Ectodermal cell (in vitro differentiated cells): ENCODE data around the gene SLC1A4.

Source experiments
- H3K27ac ChIP-seq: 2 replicates; pipeline ENCODE4 v1.7.0; 2013; ENCODE audit warnings: mild to moderate bottlenecking, low read depth, low read length; ENCODE audit not compliant: insufficient read depth, poor library complexity, severe bottlenecking
- H3K27me3 ChIP-seq: 2 replicates; pipeline ENCODE4 v1.7.0; 2013; ENCODE audit warnings: mild to moderate bottlenecking, low read length; ENCODE audit not compliant: insufficient read depth, control insufficient read depth, poor library complexity, severe bottlenecking
- H3K36me3 ChIP-seq: one replicate; pipeline ENCODE4 v1.7.0; 2013; ENCODE audit warnings: low read length; ENCODE audit not compliant: control insufficient read depth, insufficient read depth
- H3K4me1 ChIP-seq: one replicate; pipeline ENCODE4 v1.7.0; 2013; ENCODE audit warnings: low read length; ENCODE audit not compliant: control insufficient read depth, insufficient read depth
- H3K4me3 ChIP-seq: 2 replicates; pipeline ENCODE4 v1.7.0; 2013; ENCODE audit warnings: low read depth, low read length, control low read depth; ENCODE audit not compliant: insufficient read depth
- H3K9me3 ChIP-seq: 2 replicates; pipeline ENCODE4 v1.7.0; 2013; ENCODE audit warnings: mild to moderate bottlenecking, low read length, moderate library complexity; ENCODE audit not compliant: control insufficient read depth
- WGBS, 2 experiments: methylation state at CpG; one replicate each; pipeline ENCODE4 v1.1.7; 2013; ENCODE audit warnings: missing lambda C conversion rate in 2 of 2; 5-methylcytosine and 5-hydroxymethylcytosine counted together

The SLC1A4 gene

GRCh38 chr2:64978514-64979268, 10.5 kb upstream of the SLC1A4 start:
- 85 to 91% methylated on average over 4 of the region's 4 CpGs for WGBS, 2 experiments
- Histone ChIP-seq H3K27me3 (no peaks in the 10 kb centered on the region), H3K4me3 (no peak overlapping the region), H3K4me1 (no peaks in the 10 kb centered on the region), H3K36me3 (no peaks in the 10 kb centered on the region), H3K27ac (no peak overlapping the region), H3K9me3 (no peaks in the 10 kb centered on the region)

- Histone ChIP-seq H3K4me3 (no peak overlapping the region), H3K9me3 (no peaks in the 10 kb centered on the region), H3K27ac (no peak overlapping the region), H3K4me1 (no peaks in the 10 kb centered on the region), H3K36me3 (no peaks in the 10 kb centered on the region), H3K27me3 (no peaks in the 10 kb centered on the region)
- WGBS, 2 experiments, result 90 to 91% methylated on average over 1 of the region's 1 CpG
Observed at GRCh38 chr2:64979744-64980143, 9.5 kb upstream of the SLC1A4 start.

GRCh38 chr2:64980183-64980582, 9.0 kb upstream of the SLC1A4 start:
- H3K36me3 ChIP-seq, result no peaks in the 10 kb centered on the region
- no peak overlapping the region for H3K4me3 ChIP-seq
- H3K27ac ChIP-seq, result no peak overlapping the region
- WGBS, 2 experiments, result 77 to 86% methylated on average over 1 of the region's 1 CpG
- H3K4me1 ChIP-seq, result no peaks in the 10 kb centered on the region
- no peaks in the 10 kb centered on the region for H3K9me3 ChIP-seq
- H3K27me3 ChIP-seq, result no peaks in the 10 kb centered on the region

GRCh38 chr2:64982311-64982857, 6.8 kb upstream of the SLC1A4 start:
- no peak overlapping the region for H3K4me3 ChIP-seq
- 87 to 97% methylated on average over 1 to 2 of the region's 2 CpGs for WGBS, 2 experiments
- no peaks in the 10 kb centered on the region for H3K36me3 ChIP-seq
- H3K4me1 ChIP-seq, result peaks cover 5% of the 10 kb centered on the region
- no peak overlapping the region for H3K27ac ChIP-seq
- H3K9me3 ChIP-seq, result no peaks in the 10 kb centered on the region
- no peaks in the 10 kb centered on the region for H3K27me3 ChIP-seq

- Histone ChIP-seq H3K4me3 (no peak overlapping the region), H3K4me1 (peaks cover 5% of the 10 kb centered on the region), H3K36me3 (no peaks in the 10 kb centered on the region), H3K27me3 (no peaks in the 10 kb centered on the region), H3K27ac (no peak overlapping the region), H3K9me3 (no peaks in the 10 kb centered on the region)
- WGBS, 2 experiments, result 100% methylated on average over 2 of the region's 2 CpGs
Observed at GRCh38 chr2:64982932-64983331, 6.3 kb upstream of the SLC1A4 start.

GRCh38 chr2:64985447-64985846, 3.8 kb upstream of the SLC1A4 start:
- 95 to 98% methylated on average over 7 of the region's 7 CpGs for WGBS, 2 experiments
- H3K4me3 ChIP-seq, result no peak overlapping the region

GRCh38 chr2:64987001-64987955, 1.9 kb upstream of the SLC1A4 start:
- WGBS, 2 experiments, result 81 to 82% methylated on average over 5 of the region's 6 CpGs
- Histone ChIP-seq H3K36me3 (no peaks in the 10 kb centered on the region), H3K27me3 (peaks cover 37% of the 10 kb centered on the region), H3K4me3 (no peak overlapping the region), H3K9me3 (no peaks in the 10 kb centered on the region), H3K4me1 (peaks cover 5% of the 10 kb centered on the region), H3K27ac (no peak overlapping the region)

More at GRCh38 chr2:64985447-64985846, 3.8 kb upstream of the SLC1A4 start:
- Histone ChIP-seq H3K4me1 (peaks cover 5% of the 10 kb centered on the region), H3K27me3 (peaks cover 20% of the 10 kb centered on the region), H3K36me3 (no peaks in the 10 kb centered on the region), H3K9me3 (no peaks in the 10 kb centered on the region), H3K27ac (no peak overlapping the region)

GRCh38 chr2:64987956-64988419, 1.2 kb upstream of the SLC1A4 start:
- Histone ChIP-seq H3K9me3 (no peaks in the 10 kb centered on the region), H3K36me3 (no peaks in the 10 kb centered on the region), H3K4me1 (peaks cover 5% of the 10 kb centered on the region), H3K27me3 (peaks cover 38% of the 10 kb centered on the region), H3K27ac (peak overlapping the region; percentile 37), H3K4me3 (peak overlapping the region; percentile 46)
- 10 to 15% methylated on average over 11 of the region's 12 CpGs for WGBS, 2 experiments

- H3K9me3 ChIP-seq, result no peaks in the 10 kb centered on the region
- H3K27me3 ChIP-seq, result peaks cover 38% of the 10 kb centered on the region
- H3K4me1 ChIP-seq, result peaks cover 5% of the 10 kb centered on the region
- whole genome bisulfite sequencing, 2 experiments, result 0% methylated on average over 65 of the region's 65 CpGs
- peak overlapping the region; percentile 46 for H3K4me3 ChIP-seq
- no peaks in the 10 kb centered on the region for H3K36me3 ChIP-seq
- peak overlapping the region; percentile 37 for H3K27ac ChIP-seq
Observed at GRCh38 chr2:64988420-64989125, 626 bp upstream of the SLC1A4 start.
